A549 (cell line): Measurements from ENCODE around the gene PKNOX1. TPM values are rescaled to one million over a fixed set of nuclear protein-coding genes. Genes with fewer than 3 reads are reported as not detected.
"Not testable (repeated sequence)": the region's sequence is repeated elsewhere in the genome, so short reads cannot be mapped to it uniquely, and the experiment has no call there.

Experiments used
- ATAC-seq, 2 experiments: fragments of 200-7000 bp in 1 of 2; fragments of >200 bp in 1 of 2; cut with Nextera tagmentation in 1 of 2; cut with Tn5 transposase in 1 of 2; 3 replicates each; pipeline versions ENCODE4 v1.8.0 to v1.9.1; 2018 to 2020; ENCODE audit warnings: mild to moderate bottlenecking in 1 of 2, moderate library complexity in 1 of 2
- CTCF ChIA-PET: fragments of 300-600 bp; sonication (Branson Sonifier 250); formaldehyde crosslinking; extraction: SDS; loops from one replicate; lab custom pipeline; 2021; ENCODE audit warnings: antibody characterized with exemption, inconsistent platforms; lab: Yijun Ruan, JAX
- POLR2A ChIA-PET: fragments of 350-600 bp; formaldehyde crosslinking; extraction: SDS; loops from one replicate; lab custom pipeline; 2021; ENCODE audit warnings: antibody characterized with exemption, inconsistent platforms; lab: Yijun Ruan, JAX
- DNase-seq, 2 experiments: peaks; one replicate each; pipeline versions ENCODE4 v3.0.0 to v3.0.0-alpha.2; 2011 to 2016; ENCODE audit warnings: low read depth in 1 of 2, low spot score in 1 of 2
- FAIRE-seq: peaks from 2 replicates; lab custom pipeline; 2011; peaks lifted over from hg19 to GRCh38; lab: Jason Lieb, UNC
- H3K27ac ChIP-seq, 2 experiments: fragments of >200 bp; sonication (Bioruptor Twin); formaldehyde crosslinking; 3 replicates each; pipeline ENCODE4 v1.5.1; 2016 to 2017
- H3K4me1 ChIP-seq: fragments of >200 bp; sonication (Bioruptor Twin); formaldehyde crosslinking; 3 replicates; pipeline ENCODE4 v1.6.1; 2016
- H3K4me2 ChIP-seq: fragments of >200 bp; sonication (Bioruptor Twin); formaldehyde crosslinking; 3 replicates; pipeline ENCODE4 v1.6.1; 2016
- H3K4me3 ChIP-seq: fragments of >200 bp; sonication (Bioruptor Twin); formaldehyde crosslinking; 3 replicates; pipeline ENCODE4 v1.5.1; 2016
- H3K9me3 ChIP-seq: fragments of >200 bp; sonication (Bioruptor Twin); formaldehyde crosslinking; 3 replicates; pipeline ENCODE4 v1.6.1; 2016
- ATOH8 ChIP-seq: fragments of 250-450 bp; sonication (Bioruptor Pico); IDR thresholded peaks from 2 replicates; pipeline ENCODE4 v1.5.0; 2020; ENCODE audit warnings: low read depth, mild to moderate bottlenecking, moderate library complexity
- CTCF ChIP-seq: fragments of >200 bp; sonication (Bioruptor Twin); formaldehyde crosslinking; IDR thresholded peaks from 3 replicates; pipeline ENCODE4 v1.5.1; 2016
- ESRRA ChIP-seq: fragments of 150-350 bp; IDR thresholded peaks from 2 replicates; pipeline ENCODE4 v1.6.1; 2014; ENCODE audit warnings: mild to moderate bottlenecking, low read length, borderline replicate concordance
- FOSB ChIP-seq: fragments of 250-450 bp; sonication (Bioruptor Pico); IDR thresholded peaks from 2 replicates; pipeline ENCODE4 v1.5.0; 2020; ENCODE audit warnings: mild to moderate bottlenecking, moderate library complexity
- FOSL2 ChIP-seq, 2 experiments: fragments of 450-650 bp in 1 of 2; fragments of >200 bp in 1 of 2; sonication (Bioruptor Twin) in 1 of 2; formaldehyde crosslinking; IDR thresholded peaks; 2 replicates each; pipeline versions ENCODE4 v1.5.0 to v1.6.1; 2016 to 2020; ENCODE audit warnings: mild to moderate bottlenecking in 1 of 2, moderate library complexity in 1 of 2
- GATA3 ChIP-seq: IDR thresholded peaks from 2 replicates; pipeline ENCODE4 v1.6.1; 2012; ENCODE audit warnings: borderline replicate concordance
- HMGXB4 ChIP-seq: fragments of 250-450 bp; sonication (Bioruptor Pico); IDR thresholded peaks from 2 replicates; pipeline ENCODE4 v1.5.0; 2021; ENCODE audit warnings: mild to moderate bottlenecking, moderate library complexity, borderline replicate concordance
- HOXA7 ChIP-seq: fragments of 250-450 bp; sonication (Bioruptor Pico); IDR thresholded peaks from 2 replicates; pipeline ENCODE4 v1.5.0; 2020; ENCODE audit warnings: mild to moderate bottlenecking, moderate library complexity
- MAFK ChIP-seq: fragments of 450-650 bp; IDR thresholded peaks from 2 replicates; pipeline ENCODE4 v1.6.1; 2014; ENCODE audit not compliant: partially characterized antibody
- MAZ ChIP-seq: fragments of 150-350 bp; IDR thresholded peaks from 2 replicates; pipeline ENCODE4 v1.6.1; 2014; ENCODE audit warnings: antibody characterized with exemption, low read depth, low read length, borderline replicate concordance
- PBX3 ChIP-seq: IDR thresholded peaks from 2 replicates; pipeline ENCODE4 v1.6.1; 2012
- RARB ChIP-seq: fragments of 250-450 bp; sonication (Bioruptor Pico); IDR thresholded peaks from 2 replicates; pipeline ENCODE4 v1.8.0; 2021; ENCODE audit warnings: mild to moderate bottlenecking, moderate library complexity
- RCOR1 ChIP-seq: fragments of 150-350 bp; IDR thresholded peaks from 2 replicates; pipeline ENCODE4 v1.6.1; 2014; ENCODE audit warnings: antibody characterized with exemption, low read length, low read depth
- REST ChIP-seq: fragments of 200-600 bp; sonication (generic); IDR thresholded peaks from 2 replicates; pipeline ENCODE4 v1.6.1; 2016; ENCODE audit warnings: antibody characterized with exemption, mild to moderate bottlenecking, moderate library complexity
- RNF2 ChIP-seq: fragments of 200-600 bp; sonication (generic); IDR thresholded peaks from 2 replicates; pipeline ENCODE4 v1.6.1; 2016; ENCODE audit warnings: low read depth, mild to moderate bottlenecking, antibody characterized with exemption, moderate library complexity, borderline replicate concordance
- SREBF2 ChIP-seq: fragments of 450-650 bp; IDR thresholded peaks from 2 replicates; pipeline ENCODE4 v1.6.1; 2014; ENCODE audit warnings: mild to moderate bottlenecking, moderate library complexity
- USF2 ChIP-seq: fragments of 450-650 bp; IDR thresholded peaks from 2 replicates; pipeline ENCODE4 v1.6.1; 2014; ENCODE audit warnings: antibody characterized with exemption
- ZC3H11A ChIP-seq: fragments of 450-650 bp; IDR thresholded peaks from 2 replicates; pipeline ENCODE4 v1.6.1; 2014; ENCODE audit warnings: antibody characterized with exemption, mild to moderate bottlenecking
- ZNF302 ChIP-seq: fragments of 250-450 bp; sonication (Bioruptor Pico); IDR thresholded peaks from 2 replicates; pipeline ENCODE4 v1.9.0; 2021; ENCODE audit warnings: inconsistent platforms, mild to moderate bottlenecking, moderate library complexity
- ZSCAN20 ChIP-seq: fragments of 250-450 bp; sonication (Bioruptor Pico); IDR thresholded peaks from 2 replicates; pipeline ENCODE4 v1.8.0; 2022; ENCODE audit warnings: mild to moderate bottlenecking, moderate library complexity
- WGBS: methylation state at CpG from one replicate; pipeline ENCODE4 v1.1.6; 2017; ENCODE audit errors: missing lambda C conversion rate; 5-methylcytosine and 5-hydroxymethylcytosine counted together
- polyA plus RNA-seq, 4 experiments: library from polyadenylated mRNA; depleted of rRNA in 3 of 4; stranded (reverse); fragments of >200 nt; fragmentation: RNase III in 1 of 4; extraction: RNeasy Plus Mini Kit Qiagen cat#74134 plus additional on column Dnase treatment in 1 of 4; gene quantifications; 2 replicates in 3 of 4; 3 replicates in 1 of 4; pipeline ENCODE4 v1.2.3, GENCODE V29; 2011 to 2017

PKNOX1 gene
- polyA plus RNA-seq, 2 of the 4 experiments (the other 2 are of a cell fraction), result 3.9 to 16.3 TPM

GRCh38 chr21:42925114-42925926 lies 49.0 kb upstream of the PKNOX1 start, which contains the start of gene ERVH48-1:
Gene ERVH48-1 (minus strand): TSS chr21:42925630. CDS start chr21:42919006, 6,624 bp downstream.
- POLR2A ChIA-PET, result no interaction called here
- no peaks in the 10 kb centered on the region for H3K9me3 ChIP-seq
- peak within 1 kb of the TSS in 1 of 2 experiments; percentile 86; a peak in 3 of 6 replicates for H3K27ac ChIP-seq
- DNase-seq (no peak), FAIRE-seq (no peak)
- H3K4me2 ChIP-seq, result no peak within 1 kb of the TSS
- CTCF ChIA-PET, result interaction anchor here (0.6 kb wide), 1 partner anchor 87 kb away, joined by 3 read pairs; no protein-coding TSS in a partner anchor
- H3K4me1 ChIP-seq, result peaks cover 6% of the 10 kb centered on the region; the same call in 1 of the 3 replicates
- H3K4me3 ChIP-seq, result no peak within 1 kb of the TSS
- 94% methylated on average over 15 of the region's 29 CpGs for WGBS
- no peak for TF ChIP-seq PBX3
- no peak for TF ChIP-seq HMGXB4 (CRISPR knock-in tag)
- no peak for TF ChIP-seq GATA3
- no peak for TF ChIP-seq ZC3H11A
- no peak for TF ChIP-seq CTCF
- TF ChIP-seq FOSL2 (IDR thresholded peaks at IDR 0.05), result no peak
- TF ChIP-seq FOSL2 (CRISPR knock-in tag; IDR thresholded peaks at IDR 0.05), result no peak
- TF ChIP-seq ZSCAN20 (CRISPR knock-in tag), result no peak
- no peak for TF ChIP-seq FOSB (CRISPR knock-in tag)
- TF ChIP-seq RARB (CRISPR knock-in tag), result no peak
- TF ChIP-seq ATOH8 (CRISPR knock-in tag), result no peak
- no peak for TF ChIP-seq MAFK
- TF ChIP-seq USF2, result no peak
- TF ChIP-seq SREBF2, result no peak
- no peak for TF ChIP-seq REST
- TF ChIP-seq RCOR1, result no peak
- TF ChIP-seq RNF2, result no peak
- no peak for TF ChIP-seq ESRRA
- no peak for TF ChIP-seq ZNF302
- TF ChIP-seq MAZ, result no peak
- TF ChIP-seq HOXA7 (CRISPR knock-in tag), result no peak
- TF ChIP-seq, all 56 proteins: peak for 0
- ATAC-seq, result no peak

- H3K4me3 ChIP-seq, H3K4me1 ChIP-seq, CTCF ChIA-PET, DNase-seq, H3K4me2 ChIP-seq, FAIRE-seq, ATAC-seq, H3K9me3 ChIP-seq, H3K27ac ChIP-seq: not testable (repeated sequence)
- POLR2A ChIA-PET, result interaction anchor here (0.6 kb wide), 1 partner anchor 64 kb away, joined by 5 read pairs; no protein-coding TSS in a partner anchor
- 91% methylated on average over 18 of the region's 23 CpGs for WGBS
These were observed 46.7 kb upstream of the PKNOX1 start for GRCh38 chr21:42927474-42928200.
